Tibial nerve (tissue), 4 donors: ENCODE results near the gene ENOSF1. TPM values are rescaled to one million over a fixed set of nuclear protein-coding genes. Genes with fewer than 3 reads are reported as not detected.

Source experiments
- DNase-seq, 2 donors: peaks; one replicate each; pipeline ENCODE4 v3.0.0-alpha.2; 2019; ENCODE audit warnings: low spot score in 2 of 2
- H3K27ac ChIP-seq, 4 donors: fragments of 200-600 bp; sonication (generic) in 3 of 4; one replicate each; pipeline ENCODE4 v1.5.1; 2017 to 2019; ENCODE audit warnings: mild to moderate bottlenecking in 1 of 4
- H3K27me3 ChIP-seq, 2 donors: fragments of 200-600 bp; sonication (generic) in 1 of 2; one replicate each; pipeline versions ENCODE4 v1.5.1 to v1.6.0; 2017 to 2019
- H3K36me3 ChIP-seq, 3 donors: fragments of 200-600 bp; sonication (generic); one replicate each; pipeline ENCODE4 v1.5.1; 2018 to 2019
- H3K4me1 ChIP-seq, 4 donors: fragments of 200-600 bp; sonication (generic) in 3 of 4; one replicate each; pipeline ENCODE4 v1.5.1; 2017 to 2019
- H3K4me3 ChIP-seq, 4 donors: fragments of 200-600 bp; sonication (generic) in 3 of 4; one replicate each; pipeline ENCODE4 v1.5.1; 2017 to 2019; ENCODE audit warnings: mild to moderate bottlenecking in 1 of 4, moderate library complexity in 1 of 4
- H3K9me3 ChIP-seq, 4 donors: fragments of 200-600 bp; sonication (generic) in 3 of 4; one replicate each; pipeline ENCODE4 v1.5.1; 2017 to 2019
- EP300 ChIP-seq, 2 donors: sonication (generic); formaldehyde crosslinking; IDR thresholded peaks; one replicate each; pipeline ENCODE4 v1.6.1; 2017; ENCODE audit warnings: antibody characterized with exemption in 2 of 2, mild to moderate bottlenecking in 1 of 2
- POLR2A ChIP-seq, 2 donors: fragments of 450-650 bp; IDR thresholded peaks; one replicate each; pipeline ENCODE4 v1.6.1; 2017; ENCODE audit warnings: antibody characterized with exemption in 2 of 2, mild to moderate bottlenecking in 2 of 2, moderate library complexity in 2 of 2
- WGBS, 2 donors: methylation state at CpG; one replicate each; pipeline ENCODE4 v1.1.5; 2018; 5-methylcytosine and 5-hydroxymethylcytosine counted together
- total RNA-seq, 4 donors: library from RNA; depleted of rRNA; stranded (reverse); fragments of >200 nt; gene quantifications; one replicate each; pipeline ENCODE4 v1.1.0, GENCODE V29; 2016
- TF ChIP-seq, protein P1 (sequence below), 5 experiments: fragments of 200-600 bp in 3 of 5; fragments of 450-650 bp in 2 of 5; sonication (generic) in 3 of 5; IDR thresholded peaks; one replicate each; pipeline ENCODE4 v1.5.1; 2016 to 2019; ENCODE audit warnings: antibody characterized with exemption in 5 of 5, mild to moderate bottlenecking in 3 of 5, moderate library complexity in 2 of 5

ENOSF1 gene
- total RNA-seq, 4 donors from 2014 or later = 37.0 to 86.9 (median 47.3) TPM

DNA sequence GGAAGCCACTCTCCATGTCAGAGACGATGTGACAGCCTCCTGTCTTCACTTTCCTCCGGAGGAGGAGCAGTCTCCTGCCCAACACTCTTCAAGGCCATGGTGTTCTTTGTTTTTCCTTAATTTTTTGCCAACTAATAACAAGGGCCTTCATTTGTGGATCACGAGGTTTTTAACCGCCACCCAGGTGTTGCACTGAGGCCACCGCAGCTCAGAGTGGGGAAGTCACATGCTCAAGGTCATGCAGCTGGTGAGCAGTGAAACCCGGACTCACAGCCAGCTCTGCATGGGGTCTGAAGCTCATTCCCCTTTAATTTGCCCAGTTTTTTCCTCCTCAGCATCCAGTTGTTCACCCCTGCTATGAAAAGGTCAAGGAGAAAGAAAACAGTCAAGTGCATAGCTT is 19.6 kb downstream of the ENOSF1 start:
- DNase-seq = no peak
- TF ChIP-seq, protein P1, sequence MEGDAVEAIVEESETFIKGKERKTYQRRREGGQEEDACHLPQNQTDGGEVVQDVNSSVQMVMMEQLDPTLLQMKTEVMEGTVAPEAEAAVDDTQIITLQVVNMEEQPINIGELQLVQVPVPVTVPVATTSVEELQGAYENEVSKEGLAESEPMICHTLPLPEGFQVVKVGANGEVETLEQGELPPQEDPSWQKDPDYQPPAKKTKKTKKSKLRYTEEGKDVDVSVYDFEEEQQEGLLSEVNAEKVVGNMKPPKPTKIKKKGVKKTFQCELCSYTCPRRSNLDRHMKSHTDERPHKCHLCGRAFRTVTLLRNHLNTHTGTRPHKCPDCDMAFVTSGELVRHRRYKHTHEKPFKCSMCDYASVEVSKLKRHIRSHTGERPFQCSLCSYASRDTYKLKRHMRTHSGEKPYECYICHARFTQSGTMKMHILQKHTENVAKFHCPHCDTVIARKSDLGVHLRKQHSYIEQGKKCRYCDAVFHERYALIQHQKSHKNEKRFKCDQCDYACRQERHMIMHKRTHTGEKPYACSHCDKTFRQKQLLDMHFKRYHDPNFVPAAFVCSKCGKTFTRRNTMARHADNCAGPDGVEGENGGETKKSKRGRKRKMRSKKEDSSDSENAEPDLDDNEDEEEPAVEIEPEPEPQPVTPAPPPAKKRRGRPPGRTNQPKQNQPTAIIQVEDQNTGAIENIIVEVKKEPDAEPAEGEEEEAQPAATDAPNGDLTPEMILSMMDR (IDR thresholded peaks at IDR 0.05) = no peak
- TF ChIP-seq POLR2A (IDR thresholded peaks at IDR 0.05) = no peak
- no peak for TF ChIP-seq EP300 (IDR thresholded peaks at IDR 0.05)
- Histone ChIP-seq H3K4me1 (no peaks in the 10 kb centered on the region), H3K36me3 (peaks cover 0 to 52% (median 0%) of the 10 kb centered on the region in 3 donors), H3K27me3 (no peaks in the 10 kb centered on the region), H3K27ac (no peak overlapping the region), H3K4me3 (no peak overlapping the region), H3K9me3 (no peaks in the 10 kb centered on the region)
- 70 to 79% methylated on average over 6 of the region's 6 CpGs for WGBS, 2 donors

DNA sequence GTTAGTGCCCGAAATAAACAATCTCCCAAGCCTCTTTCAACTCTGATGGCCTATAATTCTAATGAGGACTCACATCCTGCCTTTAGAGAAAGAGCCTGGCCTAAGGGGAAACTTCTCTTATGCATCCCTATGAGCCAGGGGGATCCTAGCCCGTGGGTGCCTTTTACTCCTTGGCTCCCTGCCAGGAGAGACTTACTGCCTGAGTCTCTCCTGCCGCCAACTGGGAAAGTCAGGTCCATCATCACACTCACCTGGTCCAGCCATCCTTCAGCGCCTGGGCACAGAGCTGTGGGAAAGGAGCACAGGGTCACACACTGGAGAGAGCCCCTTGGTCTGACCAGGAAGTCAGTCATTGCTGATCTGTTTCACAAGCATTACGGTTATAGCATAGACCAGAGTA is 24.1 kb downstream of the ENOSF1 start:
- H3K36me3 ChIP-seq = peaks cover 0 to 61% (median 2%) of the 10 kb centered on the region in 3 donors
- no peak overlapping the region for H3K4me3 ChIP-seq
- DNase-seq = no peak

DNA sequence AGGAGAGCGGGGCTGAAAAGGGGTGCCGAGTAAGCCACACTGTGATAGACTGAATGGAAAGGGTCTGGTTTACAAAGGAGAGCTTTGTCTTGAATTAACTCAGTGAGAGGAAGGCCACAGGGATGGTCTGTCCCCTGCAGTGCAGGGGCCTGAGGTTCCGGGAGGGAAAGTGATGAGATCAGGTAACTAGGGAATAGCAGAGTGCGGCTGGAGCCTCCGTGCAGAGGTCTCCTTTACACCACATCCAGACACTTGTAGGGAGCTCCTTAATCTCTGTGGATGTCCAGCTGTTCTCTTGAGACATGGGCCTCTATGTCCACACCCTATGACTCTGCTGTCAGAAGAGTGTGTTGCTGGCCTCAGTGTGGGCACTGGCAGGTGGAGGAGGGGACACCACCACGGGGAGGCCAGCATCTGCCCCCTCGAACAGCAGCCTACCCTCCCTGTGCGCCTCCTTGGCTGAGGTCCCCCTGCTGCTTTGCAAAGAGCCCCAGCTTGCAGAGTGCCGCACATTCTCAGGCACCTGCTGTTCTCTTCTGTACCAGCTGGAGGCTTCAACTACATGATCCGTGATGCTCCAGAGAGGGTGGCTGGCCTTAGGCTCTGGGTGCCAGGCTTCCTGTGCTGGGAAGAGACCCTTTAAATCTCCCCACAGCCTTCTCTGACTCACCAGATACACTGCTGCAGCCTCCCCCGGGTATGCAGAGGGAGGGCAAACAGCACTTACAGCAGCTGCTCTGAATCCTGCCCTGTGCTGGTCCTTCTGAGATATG is 25.9 kb downstream of the ENOSF1 start:
- H3K9me3 ChIP-seq = no peaks in the 10 kb centered on the region
- H3K4me3 ChIP-seq = no peak overlapping the region
- H3K27me3 ChIP-seq = no peaks in the 10 kb centered on the region
- H3K27ac ChIP-seq = no peak overlapping the region
- H3K36me3 ChIP-seq = peaks cover 0 to 61% (median 2%) of the 10 kb centered on the region in 3 donors
- 70 to 71% methylated on average over 10 to 11 of the region's 11 CpGs for WGBS, 2 donors
- no peak for DNase-seq
- no peaks in the 10 kb centered on the region for H3K4me1 ChIP-seq
- TF ChIP-seq POLR2A (IDR thresholded peaks at IDR 0.05) (no peak), EP300 (IDR thresholded peaks at IDR 0.05) (no peak)
- TF ChIP-seq, protein P1 (IDR thresholded peaks at IDR 0.05) = no peak

More for the DNA sequence above, 24.1 kb downstream of the ENOSF1 start:
- 69 to 88% methylated on average over 4 to 5 of the region's 5 CpGs for WGBS, 2 donors
- Histone ChIP-seq H3K9me3 (no peaks in the 10 kb centered on the region), H3K4me1 (no peaks in the 10 kb centered on the region), H3K27me3 (no peaks in the 10 kb centered on the region), H3K27ac (no peak overlapping the region)
- TF ChIP-seq POLR2A (IDR thresholded peaks at IDR 0.05) (no peak), EP300 (IDR thresholded peaks at IDR 0.05) (no peak)
- TF ChIP-seq, protein P1 (IDR thresholded peaks at IDR 0.05) = no peak

DNA sequence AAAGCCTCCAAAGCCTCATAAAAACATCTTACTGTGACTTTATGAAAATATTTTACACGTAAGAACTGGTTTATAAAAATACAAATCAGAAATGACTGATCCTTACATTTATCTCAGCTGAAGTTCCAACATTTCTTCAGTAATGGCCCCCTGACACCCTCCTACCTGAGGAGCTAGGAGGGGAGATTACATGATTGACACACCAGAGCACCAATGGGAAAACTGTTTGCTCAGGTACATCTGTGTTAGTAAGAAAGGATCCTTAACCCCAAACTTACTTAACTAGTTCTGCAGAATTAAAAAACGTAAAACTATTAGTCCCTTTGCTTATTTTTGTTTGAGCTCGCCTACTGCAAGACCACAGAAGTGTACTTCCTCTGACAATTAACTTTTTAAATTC is 27.0 kb downstream of the ENOSF1 start:
- Histone ChIP-seq H3K4me3 (no peak overlapping the region), H3K4me1 (no peaks in the 10 kb centered on the region), H3K9me3 (no peaks in the 10 kb centered on the region), H3K27me3 (no peaks in the 10 kb centered on the region), H3K27ac (no peak overlapping the region), H3K36me3 (peaks cover 0 to 57% (median 2%) of the 10 kb centered on the region in 3 donors)
- TF ChIP-seq EP300 (IDR thresholded peaks at IDR 0.05) = no peak
- TF ChIP-seq, protein P1 (IDR thresholded peaks at IDR 0.05) = no peak
- no peak for TF ChIP-seq POLR2A (IDR thresholded peaks at IDR 0.05)
- DNase-seq = no peak
- WGBS, 2 donors = 89 to 92% methylated on average over 3 of the region's 3 CpGs

DNA sequence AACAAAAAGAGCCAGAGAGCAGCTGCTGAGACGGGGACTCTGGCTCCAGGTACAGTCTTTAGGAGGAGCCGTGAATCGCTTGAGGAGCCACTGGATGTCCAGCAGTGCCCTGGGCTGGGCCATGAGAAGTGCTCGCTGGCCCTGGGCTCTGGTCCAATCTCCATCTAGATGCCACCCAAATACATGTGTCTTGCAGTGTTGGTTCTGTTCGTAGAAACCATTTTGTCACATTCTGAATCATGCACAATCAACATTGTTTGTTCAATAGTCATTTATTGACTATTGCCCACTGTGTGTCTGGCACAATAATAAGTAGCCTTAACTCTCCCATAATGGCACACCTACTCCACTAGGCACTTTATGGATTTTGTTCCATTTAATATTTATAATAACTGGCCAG is 28.9 kb downstream of the ENOSF1 start:
- Histone ChIP-seq H3K36me3 (peaks cover 0 to 73% (median 2%) of the 10 kb centered on the region in 3 donors), H3K4me3 (no peak overlapping the region), H3K4me1 (no peaks in the 10 kb centered on the region), H3K27ac (no peak overlapping the region), H3K27me3 (no peaks in the 10 kb centered on the region), H3K9me3 (no peaks in the 10 kb centered on the region)
- 80 to 84% methylated on average over 5 of the region's 5 CpGs for WGBS, 2 donors
- TF ChIP-seq EP300 (IDR thresholded peaks at IDR 0.05) (no peak), POLR2A (IDR thresholded peaks at IDR 0.05) (no peak)
- TF ChIP-seq, protein P1 (IDR thresholded peaks at IDR 0.05) = no peak
- DNase-seq = no peak
